Left colon (tissue), 2 donors: Measurements from ENCODE around the gene ANAPC15. TPM values are rescaled to one million over a fixed set of nuclear protein-coding genes. Genes with fewer than 3 reads are reported as not detected.
A peak's percentile ranks its signal among the peaks of the same experiment; 100 is the strongest.
"Not testable (repeated sequence)": the region's sequence is repeated elsewhere in the genome, so short reads cannot be mapped to it uniquely, and the experiment has no call there.

Experiments
- ATAC-seq: fragments of 200-7000 bp; cut with Tn5 transposase; one replicate; pipeline ENCODE4 v1.9.1; 2020; ENCODE audit warnings: mild to moderate bottlenecking, moderate library complexity
- DNase-seq, 2 donors: peaks; one replicate each; pipeline ENCODE4 v3.0.0-alpha.2; 2020
- intact Hi-C, 2 donors: fragments of 100-400 bp; cut with DNase I in 1 of 2; cut with micrococcal nuclease in 1 of 2; formaldehyde crosslinking; loops; one replicate each; pipeline versions ENCODE4 v1.11.2 to v1.14.0; 2022; cut with DNase I, micrococcal nuclease
- long read RNA-seq: library from polyadenylated mRNA; unstranded; transcript quantifications from one replicate; pipeline ENCODE4 v2.0.0, GENCODE V29; 2021
- total RNA-seq, 2 donors: library from RNA; stranded (reverse); fragmentation: NEBNext Ultra II Directional; extraction: Animal tissue kit (Norgen Biotek cat#: 25700); gene quantifications; one replicate each; pipeline ENCODE4 v1.2.1, GENCODE V29; 2021
- donor health status: DM: no; HTN: no; CAD: no.
- donor health status: DM: yes; HTN: yes; CAD: no.

ANAPC15 gene
- 10 to 100 TPM; 44.2 to 49.8 TPM for total RNA-seq
- long read RNA-seq, transcript ANAPC15-201 (6 exons, 886 nt): major isoform, 15 of 35 reads
- long read RNA-seq, transcript ANAPC15-208 (6 exons, 867 nt): minor isoform, 5 of 35 reads
- long read RNA-seq, transcript ANAPC15-204 (6 exons, 848 nt): minor isoform, 5 of 35 reads
- long read RNA-seq, partial matches to known transcripts: 5 of 35 reads
- long read RNA-seq, other reads (novel, unspliced or antisense): 3 of 35 reads

- DNase-seq: peak; percentile 99
- intact Hi-C loops: no loop called here
- ATAC-seq: peak; percentile 90
These were observed at the start of gene ANAPC15 for GRCh38 chr11:72112143-72112977. ANAPC15 (minus strand) TSS chr11:72112695; CDS start chr11:72111276, 1,419 bp downstream.

GRCh38 chr11:72160319-72160718 is 47.8 kb upstream of the ANAPC15 start:
- no peak for DNase-seq
- intact Hi-C loops: no loop called here
- no peak for ATAC-seq

GRCh38 chr11:72157131-72157530 is 44.6 kb upstream of the ANAPC15 start:
- intact Hi-C loops: no loop called here
- ATAC-seq: no peak
- DNase-seq: no peak

GRCh38 chr11:72155751-72156150 is 43.3 kb upstream of the ANAPC15 start:
- intact Hi-C loops: no loop called here
- ATAC-seq (no peak), DNase-seq (no peak)

- intact Hi-C loops: no loop called here
- ATAC-seq (no peak), DNase-seq (no peak)
These were observed 42.3 kb upstream of the ANAPC15 start for GRCh38 chr11:72154816-72155215.

- not testable (repeated sequence) for ATAC-seq
These were observed 41.4 kb upstream of the ANAPC15 start for GRCh38 chr11:72153874-72154273.

GRCh38 chr11:72150882-72151281 is 38.4 kb upstream of the ANAPC15 start:
- ATAC-seq (no peak), DNase-seq (no peak)
- intact Hi-C loops: no loop called here

More at GRCh38 chr11:72153874-72154273, 41.4 kb upstream of the ANAPC15 start:
- intact Hi-C loops, DNase-seq: not testable (repeated sequence)

- no peak for ATAC-seq
- no peak for DNase-seq
- intact Hi-C loops: no loop called here
These were observed 34.1 kb upstream of the ANAPC15 start for GRCh38 chr11:72146625-72147024.

GRCh38 chr11:72144807-72145565 is 32.5 kb upstream of the ANAPC15 start:
- intact Hi-C loops: no loop called here
- peak in 1 of 2 donors; percentile 18 for DNase-seq
- ATAC-seq: peak; percentile 56

GRCh38 chr11:72142543-72142942 is 30.0 kb upstream of the ANAPC15 start:
- intact Hi-C loops, DNase-seq, ATAC-seq: not testable (repeated sequence)

- intact Hi-C loops, DNase-seq, ATAC-seq: not testable (repeated sequence)
These were observed 29.6 kb upstream of the ANAPC15 start for GRCh38 chr11:72142086-72142485.

- no peak for DNase-seq
- no peak for ATAC-seq
- intact Hi-C loops: no loop called here
These were observed 28.6 kb upstream of the ANAPC15 start for GRCh38 chr11:72141066-72141465.

- intact Hi-C loops: no loop called here
- DNase-seq: no peak
- ATAC-seq: no peak
These were observed 28.2 kb upstream of the ANAPC15 start for GRCh38 chr11:72140661-72141060.

GRCh38 chr11:72139500-72139899 is 27.0 kb upstream of the ANAPC15 start:
- no peak for DNase-seq
- intact Hi-C loops: no loop called here
- ATAC-seq: no peak

- intact Hi-C loops: no loop called here
- ATAC-seq (no peak), DNase-seq (no peak)
These were observed 26.4 kb upstream of the ANAPC15 start for GRCh38 chr11:72138821-72139390.

GRCh38 chr11:72136684-72137262 is 24.3 kb upstream of the ANAPC15 start:
- intact Hi-C loops: no loop called here
- DNase-seq: peak in 1 of 2 donors; percentile 30
- ATAC-seq: peak; percentile 88

- DNase-seq (no peak), ATAC-seq (no peak)
- intact Hi-C loops: no loop called here
These were observed 23.6 kb upstream of the ANAPC15 start for GRCh38 chr11:72135891-72136683.

GRCh38 chr11:72135473-72135872 is 23.0 kb upstream of the ANAPC15 start, which contains the start of gene FOLR3:
FOLR3 (plus strand) TSS chr11:72135725; CDS start chr11:72135953, 228 bp downstream.
- DNase-seq, ATAC-seq, intact Hi-C loops: not testable (repeated sequence)
